CD4-positive, CD25-positive, alpha-beta regulatory T cell (primary cell): ENCODE measurements around the gene MLLT3. TPM values are rescaled to one million over a fixed set of nuclear protein-coding genes. Genes with fewer than 3 reads are reported as not detected.

Experiments used
- ATAC-seq, 2 donors: fragments of 150-1000 bp; cut with Tn5 transposase; one replicate each; pipeline ENCODE4 v1.10.0; 2021; ENCODE audit warnings: low read depth in 2 of 2, moderate number of reproducible peaks in 2 of 2, moderate library complexity in 1 of 2
- DNase-seq, 3 donors: peaks; one replicate each; pipeline versions ENCODE4 v3.0.0 to v3.0.0-alpha.2; 2012 to 2022; ENCODE audit warnings: mixed read lengths in 1 of 3
- H3K27ac ChIP-seq: one replicate; pipeline ENCODE4 v1.7.0; 2013; ENCODE audit warnings: mild to moderate bottlenecking, low read length; ENCODE audit not compliant: insufficient read depth, poor library complexity, severe bottlenecking
- H3K27me3 ChIP-seq: one replicate; pipeline ENCODE4 v1.7.0; 2013; ENCODE audit warnings: low read length; ENCODE audit not compliant: control insufficient read depth, insufficient read depth
- H3K36me3 ChIP-seq: one replicate; pipeline ENCODE4 v1.7.0; 2013; ENCODE audit warnings: mild to moderate bottlenecking, low read length, moderate library complexity; ENCODE audit not compliant: control insufficient read depth, insufficient read depth
- H3K4me1 ChIP-seq: 2 replicates; pipeline ENCODE4 v1.7.0; 2013; ENCODE audit warnings: mild to moderate bottlenecking, low read length; ENCODE audit not compliant: insufficient read depth, control insufficient read depth, poor library complexity, severe bottlenecking
- H3K4me3 ChIP-seq: one replicate; pipeline ENCODE4 v1.7.0; 2013; ENCODE audit warnings: low read depth, mild to moderate bottlenecking, low read length, moderate library complexity
- H3K9me3 ChIP-seq, 2 experiments: 1 replicate in 1 of 2; 2 replicates in 1 of 2; pipeline ENCODE4 v1.7.0; 2013; ENCODE audit warnings: low read length in 2 of 2, mild to moderate bottlenecking in 1 of 2, moderate library complexity in 1 of 2; ENCODE audit not compliant: control insufficient read depth in 2 of 2
- H3K27ac Mint-ChIP-seq, 3 donors: one replicate each; pipeline ENCODE4 v1.8.0; 2020 to 2022; ENCODE audit warnings: mild to moderate bottlenecking in 3 of 3, mixed read lengths in 3 of 3, moderate library complexity in 2 of 3
- H3K27me3 Mint-ChIP-seq: one replicate; pipeline ENCODE4 v1.8.0; 2022; ENCODE audit warnings: mild to moderate bottlenecking, mixed read lengths
- H3K36me3 Mint-ChIP-seq: one replicate; pipeline ENCODE4 v1.8.0; 2020; ENCODE audit warnings: mixed read lengths
- H3K4me1 Mint-ChIP-seq, 4 donors: one replicate each; pipeline ENCODE4 v1.8.0; 2020 to 2022; ENCODE audit warnings: mixed read lengths in 4 of 4, mild to moderate bottlenecking in 1 of 4
- H3K4me3 Mint-ChIP-seq, 4 donors: one replicate each; pipeline ENCODE4 v1.8.0; 2020 to 2022; ENCODE audit warnings: mild to moderate bottlenecking in 4 of 4, mixed read lengths in 4 of 4, moderate library complexity in 3 of 4
- H3K9me3 Mint-ChIP-seq, 7 donors: one replicate each; pipeline ENCODE4 v1.8.0; 2020 to 2022; ENCODE audit warnings: mixed read lengths in 7 of 7, mild to moderate bottlenecking in 3 of 7, moderate library complexity in 2 of 7
- polyA plus RNA-seq, 4 donors: library from polyadenylated mRNA; unstranded; fragments of 300-500 nt; fragmentation: Illumina TruSeq; gene quantifications; one replicate each; pipeline ENCODE4 v1.2.3, GENCODE V29; 2021
- total RNA-seq: library from RNA; stranded (reverse); gene quantifications from one replicate; pipeline ENCODE4 v1.2.3, GENCODE V29; 2022

MLLT3 gene
- total and polyA plus RNA-seq, 5 donors from 2014 or later, result 37.6 to 63.2 (median 51.1) TPM

GRCh38 chr9:20405078-20405477, 217.2 kb downstream of the MLLT3 start:
- Mint-ChIP-seq H3K4me1 (peaks cover 21 to 87% (median 71%) of the 10 kb centered on the region in 4 donors), H3K9me3 (peaks cover 0 to 2% (median 0%) of the 10 kb centered on the region in 7 donors), H3K36me3 (peaks cover 24% of the 10 kb centered on the region), H3K4me3 (no peak overlapping the region), H3K27ac (peak overlapping the region in 2 of 3 donors; percentile 39 to 59), H3K27me3 (no peaks in the 10 kb centered on the region)
- DNase-seq (no peak), ATAC-seq (no peak)
- Histone ChIP-seq H3K27ac (no peak overlapping the region), H3K27me3 (no peaks in the 10 kb centered on the region), H3K4me3 (no peak overlapping the region), H3K9me3 (no peaks in the 10 kb centered on the region), H3K36me3 (peaks cover 4% of the 10 kb centered on the region), H3K4me1 (peaks cover 32% of the 10 kb centered on the region)

- no peaks in the 10 kb centered on the region for H3K27me3 ChIP-seq
- H3K36me3 ChIP-seq, result peaks cover 2% of the 10 kb centered on the region
- H3K4me1 ChIP-seq, result peaks cover 32% of the 10 kb centered on the region
- no peaks in the 10 kb centered on the region for H3K9me3 ChIP-seq
- no peaks in the 10 kb centered on the region for H3K27me3 Mint-ChIP-seq
- DNase-seq (no peak), ATAC-seq (no peak)
- H3K9me3 Mint-ChIP-seq, result peaks cover 0 to 2% (median 0%) of the 10 kb centered on the region in 7 donors
- peaks cover 31% of the 10 kb centered on the region for H3K36me3 Mint-ChIP-seq
- peak overlapping the region; percentile 39 to 86 (median 75) for H3K27ac Mint-ChIP-seq
- peaks cover 21 to 87% (median 72%) of the 10 kb centered on the region in 4 donors for H3K4me1 Mint-ChIP-seq
- H3K4me3 ChIP-seq, result no peak overlapping the region
- H3K27ac ChIP-seq, result peak overlapping the region; percentile 48
- H3K4me3 Mint-ChIP-seq, result peak overlapping the region in 1 of 4 donors; percentile 44
These were observed 218.0 kb downstream of the MLLT3 start for GRCh38 chr9:20404192-20404813.

- DNase-seq, result peak in 2 of 3 donors; percentile 43 to 70
- peak overlapping the region in 3 of 4 donors; percentile 28 to 58 (median 47) for H3K4me3 Mint-ChIP-seq
- Histone ChIP-seq H3K4me3 (peak overlapping the region; percentile 46), H3K27me3 (no peaks in the 10 kb centered on the region), H3K9me3 (no peaks in the 10 kb centered on the region), H3K27ac (peak overlapping the region; percentile 48), H3K36me3 (peaks cover 2% of the 10 kb centered on the region), H3K4me1 (peaks cover 26% of the 10 kb centered on the region)
- H3K4me1 Mint-ChIP-seq, result peaks cover 19 to 87% (median 72%) of the 10 kb centered on the region in 4 donors
- peaks cover 0 to 2% (median 0%) of the 10 kb centered on the region in 7 donors for H3K9me3 Mint-ChIP-seq
- H3K27ac Mint-ChIP-seq, result peak overlapping the region; percentile 39 to 86 (median 75)
- H3K27me3 Mint-ChIP-seq, result no peaks in the 10 kb centered on the region
- H3K36me3 Mint-ChIP-seq, result peaks cover 32% of the 10 kb centered on the region
- ATAC-seq, result peak; percentile 68 to 80
These were observed 219.0 kb downstream of the MLLT3 start for GRCh38 chr9:20403346-20403745.

GRCh38 chr9:20402273-20402875, 219.9 kb downstream of the MLLT3 start:
- Mint-ChIP-seq H3K27me3 (no peaks in the 10 kb centered on the region), H3K36me3 (peaks cover 26% of the 10 kb centered on the region), H3K9me3 (peaks cover 0 to 2% (median 0%) of the 10 kb centered on the region in 7 donors), H3K27ac (peak overlapping the region; percentile 39 to 76 (median 65)), H3K4me3 (peak overlapping the region in 2 of 4 donors; percentile 39 to 58), H3K4me1 (peaks cover 20 to 85% (median 72%) of the 10 kb centered on the region in 4 donors)
- ATAC-seq (no peak), DNase-seq (no peak)
- no peak overlapping the region for H3K4me3 ChIP-seq
- H3K36me3 ChIP-seq, result peaks cover 2% of the 10 kb centered on the region
- no peak overlapping the region for H3K27ac ChIP-seq
- peaks cover 33% of the 10 kb centered on the region for H3K4me1 ChIP-seq
- no peaks in the 10 kb centered on the region for H3K27me3 ChIP-seq
- H3K9me3 ChIP-seq, result no peaks in the 10 kb centered on the region

- peak in 1 of 3 donors; percentile 49 for DNase-seq
- peaks cover 30% of the 10 kb centered on the region for H3K36me3 Mint-ChIP-seq
- H3K4me1 ChIP-seq, result peaks cover 54% of the 10 kb centered on the region
These were observed 223.6 kb downstream of the MLLT3 start for GRCh38 chr9:20398536-20399338.

GRCh38 chr9:20397348-20397747, 225.0 kb downstream of the MLLT3 start:
- peaks cover 0 to 2% (median 0%) of the 10 kb centered on the region in 7 donors for H3K9me3 Mint-ChIP-seq
- peak overlapping the region; percentile 7 to 88 (median 77) for H3K27ac Mint-ChIP-seq
- ATAC-seq, result no peak

More at GRCh38 chr9:20398536-20399338, 223.6 kb downstream of the MLLT3 start:
- H3K9me3 ChIP-seq, result no peaks in the 10 kb centered on the region
- H3K27me3 ChIP-seq, result no peaks in the 10 kb centered on the region
- Mint-ChIP-seq H3K4me1 (peaks cover 40 to 91% (median 81%) of the 10 kb centered on the region in 4 donors), H3K27me3 (no peaks in the 10 kb centered on the region), H3K27ac (peak overlapping the region; percentile 77 to 97 (median 85)), H3K4me3 (peak overlapping the region in 3 of 4 donors; percentile 43 to 78 (median 74)), H3K9me3 (peaks cover 0 to 2% (median 0%) of the 10 kb centered on the region in 7 donors)
- H3K4me3 ChIP-seq, result peak overlapping the region; percentile 45
- H3K27ac ChIP-seq, result peak overlapping the region; percentile 47
- peak; percentile 23 to 41 for ATAC-seq
- peaks cover 2% of the 10 kb centered on the region for H3K36me3 ChIP-seq

GRCh38 chr9:20396509-20396908, 225.8 kb downstream of the MLLT3 start:
- Histone ChIP-seq H3K36me3 (peaks cover 2% of the 10 kb centered on the region), H3K27me3 (no peaks in the 10 kb centered on the region), H3K27ac (peak overlapping the region; percentile 15), H3K4me1 (peaks cover 42% of the 10 kb centered on the region), H3K4me3 (peak overlapping the region; percentile 42), H3K9me3 (no peaks in the 10 kb centered on the region)
- Mint-ChIP-seq H3K27me3 (no peaks in the 10 kb centered on the region), H3K36me3 (peaks cover 25% of the 10 kb centered on the region), H3K4me3 (peak overlapping the region in 2 of 4 donors; percentile 27 to 69), H3K4me1 (peaks cover 32 to 79% (median 67%) of the 10 kb centered on the region in 4 donors), H3K9me3 (peaks cover 0 to 2% (median 0%) of the 10 kb centered on the region in 7 donors), H3K27ac (peak overlapping the region in 2 of 3 donors; percentile 77 to 88)
- ATAC-seq, result no peak
- DNase-seq, result peak in 1 of 3 donors; percentile 39

More at GRCh38 chr9:20397348-20397747, 225.0 kb downstream of the MLLT3 start:
- Histone ChIP-seq H3K4me1 (peaks cover 42% of the 10 kb centered on the region), H3K9me3 (no peaks in the 10 kb centered on the region), H3K27ac (no peak overlapping the region), H3K36me3 (peaks cover 2% of the 10 kb centered on the region), H3K27me3 (no peaks in the 10 kb centered on the region), H3K4me3 (peak overlapping the region; percentile 42)
- Mint-ChIP-seq H3K4me1 (peaks cover 29 to 80% (median 69%) of the 10 kb centered on the region in 4 donors), H3K36me3 (peaks cover 30% of the 10 kb centered on the region), H3K27me3 (no peaks in the 10 kb centered on the region), H3K4me3 (peak overlapping the region; percentile 8 to 69 (median 20))
- DNase-seq, result no peak
